ENCODE measurements around the gene CDC123.
"Not testable (repeated sequence)": the region's sequence is repeated elsewhere in the genome, so short reads cannot be mapped to it uniquely, and the experiment has no call there.

CDC123 gene

GRCh38 chr10:12195603-12196506 is at the start of gene CDC123, which contains the start of gene NUDT5:
TSS of gene CDC123 (plus strand) at chr10:12196188. CDS start at chr10:12196246, 58 bp downstream.
TSS of gene NUDT5 (minus strand) at chr10:12195891. CDS start at chr10:12186291, 9,600 bp downstream.
- peak; percentile 72 for DNase-seq (ENCODE audit: low read depth)

GRCh38 chr10:12150163-12150562 is 45.8 kb upstream of the CDC123 start:
- DNase-seq (ENCODE audit: low read depth), result no peak

- DNase-seq (ENCODE audit: low read depth), result no peak
These were observed 41.5 kb upstream of the CDC123 start for GRCh38 chr10:12154516-12154915.

GRCh38 chr10:12156367-12157123 is 39.4 kb upstream of the CDC123 start:
- no peak for DNase-seq (ENCODE audit: low read depth)

GRCh38 chr10:12158111-12158510 is 37.9 kb upstream of the CDC123 start:
- DNase-seq (ENCODE audit: low read depth), result no peak

GRCh38 chr10:12160664-12161063 is 35.3 kb upstream of the CDC123 start:
- DNase-seq (ENCODE audit: low read depth), result no peak

GRCh38 chr10:12162927-12163326 is 33.1 kb upstream of the CDC123 start:
- no peak for DNase-seq (ENCODE audit: low read depth)

- DNase-seq (ENCODE audit: low read depth), result no peak
These were observed 31.9 kb upstream of the CDC123 start for GRCh38 chr10:12164085-12164484.

- DNase-seq (ENCODE audit: low read depth), result no peak
These were observed 31.0 kb upstream of the CDC123 start for GRCh38 chr10:12165036-12165435.

- DNase-seq (ENCODE audit: low read depth), result no peak
These were observed 29.8 kb upstream of the CDC123 start for GRCh38 chr10:12165999-12166775.

- DNase-seq (ENCODE audit: low read depth), result not testable (repeated sequence)
These were observed 24.5 kb upstream of the CDC123 start for GRCh38 chr10:12171512-12171911.

- no peak for DNase-seq (ENCODE audit: low read depth)
These were observed 18.3 kb upstream of the CDC123 start for GRCh38 chr10:12177642-12178041.

GRCh38 chr10:12179606-12180170 is 16.3 kb upstream of the CDC123 start:
- DNase-seq (ENCODE audit: low read depth), result no peak

- no peak for DNase-seq (ENCODE audit: low read depth)
These were observed 15.6 kb upstream of the CDC123 start for GRCh38 chr10:12180221-12180974.

GRCh38 chr10:12181065-12181775 is 14.8 kb upstream of the CDC123 start:
- no peak for DNase-seq (ENCODE audit: low read depth)

- DNase-seq (ENCODE audit: low read depth), result no peak
These were observed 11.8 kb upstream of the CDC123 start for GRCh38 chr10:12184165-12184564.

GRCh38 chr10:12186323-12186722 is 9.7 kb upstream of the CDC123 start:
- no peak for DNase-seq (ENCODE audit: low read depth)

- no peak for DNase-seq (ENCODE audit: low read depth)
These were observed 8.6 kb upstream of the CDC123 start for GRCh38 chr10:12187321-12187905.

- DNase-seq (ENCODE audit: low read depth), result no peak
These were observed 7.3 kb upstream of the CDC123 start for GRCh38 chr10:12188656-12189055.

GRCh38 chr10:12189426-12189825 is 6.6 kb upstream of the CDC123 start:
- DNase-seq (ENCODE audit: low read depth), result no peak
